22Rv1 (cell line): ENCODE results near the gene FAM241B.

Source experiments
- CTCF ChIP-seq: fragments of 450-650 bp; IDR thresholded peaks from 2 replicates; pipeline ENCODE4 v1.5.1; 2017; ENCODE audit warnings: mild to moderate bottlenecking
- ZFX ChIP-seq: fragments of 450-650 bp; IDR thresholded peaks from 2 replicates; pipeline ENCODE4 v1.6.1; 2017; ENCODE audit warnings: antibody characterized with exemption, borderline replicate concordance

GRCh38 chr10:69614130-69614529 lies 15.9 kb upstream of the FAM241B start:
- TF ChIP-seq CTCF (no peak), ZFX (no peak)
